DOHH2 (cell line): ENCODE data around the gene ELAVL2.

Source experiments
- CTCF ChIP-seq: fragments of 200-600 bp; sonication (generic); IDR thresholded peaks from one replicate; pipeline ENCODE4 v1.5.1; 2014; ENCODE audit warnings: antibody characterized with exemption, mild to moderate bottlenecking, low read depth, low read length; ENCODE audit not compliant: poor library complexity, severe bottlenecking
- EZH2phosphoT487 ChIP-seq: fragments of 200-600 bp; sonication (generic); IDR thresholded peaks from 2 replicates; pipeline ENCODE4 v1.6.1; 2017; ENCODE audit warnings: borderline replicate concordance, mild to moderate bottlenecking, antibody characterized with exemption, low read length, moderate library complexity, mixed read lengths

- TF ChIP-seq EZH2phosphoT487, result no peak
- TF ChIP-seq CTCF, result no peak
These were observed 1.8 kb downstream of the ELAVL2 start for GRCh38 chr9:23823986-23824829.
